CD14-positive monocyte (primary cell): ENCODE results near the gene MARCHF3. TPM values are rescaled to one million over a fixed set of nuclear protein-coding genes. Genes with fewer than 3 reads are reported as not detected.

Source experiments
- DNase-seq, 3 donors: peaks; one replicate each; pipeline ENCODE4 v3.0.0-alpha.2; 2011 to 2022
- H2AFZ ChIP-seq: 2 replicates; pipeline ENCODE4 v1.6.0; 2012; ENCODE audit warnings: mild to moderate bottlenecking, low read depth, low read length, inconsistent platforms; ENCODE audit not compliant: insufficient read depth, poor library complexity, severe bottlenecking
- H3K27ac ChIP-seq, 2 donors: 1 replicate in 1 of 2; 2 replicates in 1 of 2; pipeline ENCODE4 v1.5.1; 2012 to 2013; ENCODE audit warnings: low read length in 2 of 2, control low read depth in 1 of 2, inconsistent platforms in 1 of 2, low read depth in 1 of 2, mild to moderate bottlenecking in 1 of 2
- H3K27me3 ChIP-seq, 2 donors: one replicate each; pipeline versions ENCODE4 v1.6.0 to v1.6.1; 2011 to 2013; ENCODE audit warnings: low read length in 2 of 2; ENCODE audit not compliant: control insufficient read depth in 2 of 2, insufficient read depth in 2 of 2
- H3K36me3 ChIP-seq, 2 donors: replicated peaks in 1 of 2; 1 replicate in 1 of 2; 2 replicates in 1 of 2; pipeline versions ENCODE4 v1.5.1 to v1.6.1; 2012 to 2013; ENCODE audit warnings: low read length in 2 of 2, control low read depth in 1 of 2, inconsistent platforms in 1 of 2, mild to moderate bottlenecking in 1 of 2; ENCODE audit not compliant: insufficient read depth in 2 of 2, control insufficient read depth in 1 of 2
- H3K4me1 ChIP-seq, 2 donors: 1 replicate in 1 of 2; 2 replicates in 1 of 2; pipeline versions ENCODE4 v1.5.1 to v1.6.1; 2012 to 2013; ENCODE audit warnings: low read length in 2 of 2, control low read depth in 1 of 2, inconsistent platforms in 1 of 2, mild to moderate bottlenecking in 1 of 2, moderate library complexity in 1 of 2; ENCODE audit not compliant: insufficient read depth in 2 of 2, control insufficient read depth in 1 of 2
- H3K4me2 ChIP-seq: replicated peaks from 2 replicates; pipeline ENCODE3; 2012; ENCODE audit warnings: low read length, moderate library complexity, mild to moderate bottlenecking; ENCODE audit not compliant: poor library complexity, severe bottlenecking; ENCODE audit errors: extremely low read depth
- H3K4me3 ChIP-seq, 3 experiments: fragments of 200-600 bp in 1 of 3; sonication (generic) in 1 of 3; replicated peaks in 1 of 3; 1 replicate in 2 of 3; 2 replicates in 1 of 3; pipeline ENCODE4 v1.5.1; 2011 to 2013; ENCODE audit warnings: low read length in 3 of 3, mild to moderate bottlenecking in 3 of 3, control low read depth in 2 of 3, low read depth in 2 of 3, inconsistent platforms in 1 of 3, moderate library complexity in 1 of 3
- H3K79me2 ChIP-seq: 2 replicates; pipeline ENCODE4 v1.6.0; 2012; ENCODE audit warnings: mild to moderate bottlenecking, control low read depth, inconsistent platforms, low read length, moderate library complexity; ENCODE audit not compliant: insufficient read depth
- H3K9ac ChIP-seq: 2 replicates; pipeline ENCODE4 v1.6.0; 2017; ENCODE audit warnings: low read length, mild to moderate bottlenecking; ENCODE audit not compliant: insufficient read depth, poor library complexity, severe bottlenecking
- H3K9me3 ChIP-seq, 2 donors: replicated peaks in 1 of 2; 1 replicate in 1 of 2; 2 replicates in 1 of 2; pipeline versions ENCODE4 v1.5.1 to v1.6.1; 2012 to 2013; ENCODE audit warnings: low read length in 2 of 2, control low read depth in 1 of 2; ENCODE audit not compliant: control insufficient read depth in 1 of 2, insufficient read depth in 1 of 2
- H4K20me1 ChIP-seq: 2 replicates; pipeline ENCODE4 v1.6.0; 2012; ENCODE audit warnings: mild to moderate bottlenecking, low read length, control low read depth, moderate library complexity; ENCODE audit not compliant: insufficient read depth
- H3K27ac Mint-ChIP-seq, 7 donors: one replicate each; pipeline ENCODE4 v1.8.0; 2020; ENCODE audit warnings: mild to moderate bottlenecking in 7 of 7, mixed read lengths in 7 of 7, moderate library complexity in 6 of 7, inconsistent platforms in 2 of 7
- H3K27me3 Mint-ChIP-seq, 3 donors: one replicate each; pipeline ENCODE4 v1.8.0; 2021 to 2022; ENCODE audit warnings: low read depth in 3 of 3, mild to moderate bottlenecking in 3 of 3, mixed read lengths in 3 of 3, moderate library complexity in 3 of 3, inconsistent platforms in 1 of 3
- H3K36me3 Mint-ChIP-seq, 2 donors: one replicate each; pipeline ENCODE4 v1.8.0; 2020; ENCODE audit warnings: mixed read lengths in 2 of 2, inconsistent platforms in 1 of 2, mild to moderate bottlenecking in 1 of 2
- H3K4me1 Mint-ChIP-seq: one replicate; pipeline ENCODE4 v1.8.0; 2020; ENCODE audit warnings: mild to moderate bottlenecking, mixed read lengths
- H3K4me3 Mint-ChIP-seq, 2 donors: one replicate each; pipeline ENCODE4 v1.8.0; 2020; ENCODE audit warnings: mild to moderate bottlenecking in 2 of 2, mixed read lengths in 2 of 2, moderate library complexity in 1 of 2
- H3K9me3 Mint-ChIP-seq, 7 donors: one replicate each; pipeline ENCODE4 v1.8.0; 2020 to 2022; ENCODE audit warnings: mixed read lengths in 7 of 7, mild to moderate bottlenecking in 6 of 7, moderate library complexity in 6 of 7, inconsistent platforms in 2 of 7
- WGBS: methylation state at CpG from one replicate; pipeline ENCODE4 v1.1.5; 2013; ENCODE audit warnings: missing lambda C conversion rate; ENCODE audit not compliant: insufficient coverage; 5-methylcytosine and 5-hydroxymethylcytosine counted together
- intact Hi-C, 2 donors: fragments of 100-400 bp; cut with micrococcal nuclease; formaldehyde crosslinking; loops; one replicate each; pipeline versions ENCODE4 v1.15.0 to v1.15.1; 2023
- polyA plus RNA-seq, 3 donors: library from polyadenylated mRNA; depleted of rRNA in 1 of 3; unstranded in 2 of 3; stranded (reverse) in 1 of 3; fragments of 300-500 nt in 2 of 3; fragments of >200 nt in 1 of 3; fragmentation: Illumina TruSeq in 2 of 3; gene quantifications; 1 replicate in 2 of 3; 2 replicates in 1 of 3; pipeline ENCODE4 v1.2.3, GENCODE V29; 2012 to 2021
- TF ChIP-seq, protein P1 (sequence below): fragments of 200-600 bp; IDR thresholded peaks from one replicate; pipeline ENCODE4 v1.8.0; 2022; ENCODE audit warnings: antibody characterized with exemption, mild to moderate bottlenecking

Gene MARCHF3
- polyA plus RNA-seq, 3 donors: 0.88 to 1.6 (median 0.96) TPM

DNA sequence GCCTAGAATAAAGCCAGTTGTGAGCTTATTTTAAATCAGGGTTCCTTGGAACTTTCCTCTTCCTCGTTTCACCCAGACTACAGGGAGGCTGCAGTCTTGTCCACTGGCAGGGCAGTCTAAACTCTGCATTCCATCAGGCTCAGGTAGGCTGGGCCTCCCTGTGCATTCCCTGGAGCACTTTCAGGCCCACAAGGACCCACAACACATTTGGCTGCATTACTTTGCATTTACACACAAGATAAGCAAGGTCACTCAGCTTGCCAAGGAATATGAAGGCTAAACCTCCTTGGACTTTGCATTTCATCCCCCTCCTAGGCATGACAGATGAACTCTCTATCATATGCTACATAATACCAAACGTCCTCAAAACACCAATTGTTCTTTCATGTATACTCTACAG, 104.2 kb downstream of the MARCHF3 start:
- no peak for DNase-seq
- Mint-ChIP-seq H3K36me3 (peaks cover 0 to 3% of the 10 kb centered on the region in 2 donors), H3K27ac (no peak overlapping the region), H3K9me3 (no peaks in the 10 kb centered on the region), H3K27me3 (peaks cover 0 to 1% (median 1%) of the 10 kb centered on the region in 3 donors), H3K4me3 (no peak overlapping the region), H3K4me1 (no peaks in the 10 kb centered on the region)
- no peak overlapping the region for H2AFZ ChIP-seq
- H3K9me3 ChIP-seq: no peaks in the 10 kb centered on the region
- intact Hi-C loops: no loop called here
- no peaks in the 10 kb centered on the region for H3K27me3 ChIP-seq
- H3K9ac ChIP-seq: no peak overlapping the region
- no peaks in the 10 kb centered on the region for H3K79me2 ChIP-seq
- H3K4me1 ChIP-seq: no peaks in the 10 kb centered on the region
- H4K20me1 ChIP-seq: no peaks in the 10 kb centered on the region
- H3K4me3 ChIP-seq: no peak overlapping the region
- TF ChIP-seq, protein P1, sequence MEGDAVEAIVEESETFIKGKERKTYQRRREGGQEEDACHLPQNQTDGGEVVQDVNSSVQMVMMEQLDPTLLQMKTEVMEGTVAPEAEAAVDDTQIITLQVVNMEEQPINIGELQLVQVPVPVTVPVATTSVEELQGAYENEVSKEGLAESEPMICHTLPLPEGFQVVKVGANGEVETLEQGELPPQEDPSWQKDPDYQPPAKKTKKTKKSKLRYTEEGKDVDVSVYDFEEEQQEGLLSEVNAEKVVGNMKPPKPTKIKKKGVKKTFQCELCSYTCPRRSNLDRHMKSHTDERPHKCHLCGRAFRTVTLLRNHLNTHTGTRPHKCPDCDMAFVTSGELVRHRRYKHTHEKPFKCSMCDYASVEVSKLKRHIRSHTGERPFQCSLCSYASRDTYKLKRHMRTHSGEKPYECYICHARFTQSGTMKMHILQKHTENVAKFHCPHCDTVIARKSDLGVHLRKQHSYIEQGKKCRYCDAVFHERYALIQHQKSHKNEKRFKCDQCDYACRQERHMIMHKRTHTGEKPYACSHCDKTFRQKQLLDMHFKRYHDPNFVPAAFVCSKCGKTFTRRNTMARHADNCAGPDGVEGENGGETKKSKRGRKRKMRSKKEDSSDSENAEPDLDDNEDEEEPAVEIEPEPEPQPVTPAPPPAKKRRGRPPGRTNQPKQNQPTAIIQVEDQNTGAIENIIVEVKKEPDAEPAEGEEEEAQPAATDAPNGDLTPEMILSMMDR: no peak
- H3K27ac ChIP-seq: no peak overlapping the region
- no peaks in the 10 kb centered on the region for H3K36me3 ChIP-seq
- H3K4me2 ChIP-seq: no peak overlapping the region
- 91% methylated on average over 1 of the region's 2 CpGs for WGBS

DNA sequence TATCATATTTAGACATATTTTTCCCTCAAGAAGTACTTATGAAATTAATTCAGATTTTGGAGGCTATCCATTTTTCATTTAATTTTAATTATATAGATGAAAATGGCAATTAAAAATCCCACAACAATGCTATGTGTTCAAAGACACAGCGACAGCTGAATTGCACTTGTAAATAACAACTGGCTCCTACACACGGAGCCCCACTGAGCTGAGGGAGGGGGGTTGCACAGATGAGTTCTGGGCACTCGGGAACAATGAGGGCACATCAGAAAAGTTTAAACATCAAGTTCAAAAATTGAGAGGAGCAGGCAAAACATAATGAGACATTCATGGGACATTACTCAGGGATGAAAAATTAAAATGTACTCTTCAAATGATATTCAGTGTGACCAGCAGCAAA, 104.9 kb downstream of the MARCHF3 start:
- H3K4me2 ChIP-seq: no peak overlapping the region
- no peak for DNase-seq
- no peaks in the 10 kb centered on the region for H3K4me1 ChIP-seq
- Mint-ChIP-seq H3K9me3 (no peaks in the 10 kb centered on the region), H3K4me3 (no peak overlapping the region), H3K27ac (no peak overlapping the region), H3K4me1 (no peaks in the 10 kb centered on the region), H3K27me3 (peaks cover 1% of the 10 kb centered on the region in 3 donors), H3K36me3 (peaks cover 0 to 3% of the 10 kb centered on the region in 2 donors)
- no peak overlapping the region for H3K4me3 ChIP-seq
- TF ChIP-seq, protein P1: no peak
- no peaks in the 10 kb centered on the region for H3K9me3 ChIP-seq
- no peaks in the 10 kb centered on the region for H4K20me1 ChIP-seq
- no peaks in the 10 kb centered on the region for H3K79me2 ChIP-seq
- WGBS: 83% methylated on average over 1 of the region's 3 CpGs
- no peak overlapping the region for H3K9ac ChIP-seq
- intact Hi-C loops: no loop called here
- H3K36me3 ChIP-seq: no peaks in the 10 kb centered on the region
- no peak overlapping the region for H3K27ac ChIP-seq
- no peaks in the 10 kb centered on the region for H3K27me3 ChIP-seq
- no peak overlapping the region for H2AFZ ChIP-seq
